GM12878 (cell line): ENCODE results near the gene RAB12. TPM values are rescaled to one million over a fixed set of nuclear protein-coding genes. Genes with fewer than 3 reads are reported as not detected.

Experiments
- ASH2L ChIP-seq: fragments of 300-600, 200-600 bp; sonication (generic); IDR thresholded peaks from 2 replicates; pipeline ENCODE4 v1.6.1; 2017; ENCODE audit warnings: low read depth, mild to moderate bottlenecking, borderline replicate concordance
- BMI1 ChIP-seq: fragments of 450-650 bp; IDR thresholded peaks from 2 replicates; pipeline ENCODE4 v1.6.1; 2016; ENCODE audit warnings: mild to moderate bottlenecking, moderate library complexity, borderline replicate concordance
- BRCA1 ChIP-seq: IDR thresholded peaks from 2 replicates; pipeline ENCODE4 v1.6.1; 2011; ENCODE audit warnings: low read depth, low read length, improper control_type of control experiment
- CREB1 ChIP-seq: IDR thresholded peaks from 2 replicates; pipeline ENCODE4 v1.6.1; 2012; ENCODE audit warnings: low read depth, mild to moderate bottlenecking, inconsistent platforms
- EZH2 ChIP-seq: IDR thresholded peaks from 2 replicates; pipeline ENCODE4 v1.6.1; 2012; ENCODE audit warnings: low read depth, mild to moderate bottlenecking, control low read depth, inconsistent platforms, low read length, borderline replicate concordance; ENCODE audit not compliant: control insufficient read depth
- FOS ChIP-seq: IDR thresholded peaks from 3 replicates; pipeline ENCODE4 v1.6.1; 2011; ENCODE audit warnings: borderline replicate concordance; ENCODE audit not compliant: insufficient read length; ENCODE audit errors: extremely low read depth
- MEF2B ChIP-seq: fragments of 450-650 bp; IDR thresholded peaks from 2 replicates; pipeline ENCODE4 v1.6.1; 2018; ENCODE audit warnings: mild to moderate bottlenecking, moderate library complexity; ENCODE audit not compliant: partially characterized antibody, poor library complexity, severe bottlenecking
- NBN ChIP-seq: fragments of 450-650 bp; IDR thresholded peaks from 2 replicates; pipeline ENCODE4 v1.6.1; 2016
- NFXL1 ChIP-seq: fragments of 450-650 bp; IDR thresholded peaks from 2 replicates; pipeline ENCODE4 v1.6.1; 2017; ENCODE audit warnings: antibody characterized with exemption, mild to moderate bottlenecking, borderline replicate concordance
- NKRF ChIP-seq: fragments of 450-650 bp; conservative IDR thresholded peaks from 2 replicates; pipeline ENCODE4 v1.6.1; 2017; ENCODE audit warnings: mild to moderate bottlenecking, moderate library complexity
- POU2F2 ChIP-seq: IDR thresholded peaks from 3 replicates; pipeline ENCODE4 v1.6.1; 2011; ENCODE audit warnings: low read depth, mild to moderate bottlenecking, low read length, borderline replicate concordance
- RAD51 ChIP-seq: fragments of 450-650 bp; IDR thresholded peaks from 2 replicates; pipeline ENCODE4 v1.6.1; 2016; ENCODE audit warnings: moderate library complexity, mild to moderate bottlenecking, inconsistent platforms
- REST ChIP-seq: IDR thresholded peaks from 2 replicates; pipeline ENCODE4 v1.6.1; 2012; ENCODE audit warnings: mild to moderate bottlenecking, low read depth, low read length
- SKIL ChIP-seq: fragments of 450-650 bp; IDR thresholded peaks from 2 replicates; pipeline ENCODE4 v1.6.1; 2017; ENCODE audit warnings: mild to moderate bottlenecking, low read depth, inconsistent platforms; ENCODE audit not compliant: poor library complexity, severe bottlenecking
- SUZ12 ChIP-seq: fragments of 200-600 bp; sonication (generic); IDR thresholded peaks from one replicate; pipeline ENCODE4 v1.6.1; 2018; ENCODE audit warnings: antibody characterized with exemption, mild to moderate bottlenecking; ENCODE audit not compliant: unreplicated experiment
- TBL1XR1 ChIP-seq: IDR thresholded peaks from 2 replicates; pipeline ENCODE4 v1.6.1; 2012; ENCODE audit warnings: low read depth, low read length, improper control_type of control experiment
- ZBTB4 ChIP-seq: fragments of 450-650 bp; formaldehyde crosslinking; IDR thresholded peaks from 2 replicates; pipeline ENCODE4 v1.4.0; 2022; ENCODE audit warnings: mild to moderate bottlenecking, moderate library complexity
- ZZZ3 ChIP-seq: IDR thresholded peaks from 2 replicates; pipeline ENCODE4 v1.6.1; 2011; ENCODE audit warnings: low read depth; ENCODE audit not compliant: control insufficient read depth, insufficient read length
- polyA plus RNA-seq, 11 experiments: library from polyadenylated mRNA; depleted of rRNA in 4 of 11; unstranded in 6 of 11; stranded (reverse) in 5 of 11; fragments of >200 nt; fragmentation: Nextera tagmentation in 4 of 11; fragmentation: Illumina TruSeq in 1 of 11; extraction: Ambion mirVana in 4 of 11; extraction: Trizol in 1 of 11; gene quantifications; 1 replicate in 1 of 11; 2 replicates in 10 of 11; pipeline versions ENCODE4 v1.2.1 to v1.2.3, GENCODE V29; 2011 to 2016; ENCODE audit warnings: inconsistent platforms in 2 of 11, missing spikeins in 2 of 11, low read depth in 1 of 11
- total RNA-seq, 4 experiments: library from RNA; depleted of rRNA in 3 of 4; stranded (reverse); fragments of >200 nt in 3 of 4; fragmentation: Illumina TruSeq in 1 of 4; extraction: Trizol in 1 of 4; gene quantifications; 2 replicates each; pipeline versions ENCODE4 v1.2.1 to v1.2.3, GENCODE V29; 2013 to 2021

Gene RAB12
- total and polyA plus RNA-seq, 10 of the 15 experiments (the other 5 are each of a cell fraction or from before 2014, with no cell fraction given) = 0.71 to 29.8 (median 14.0) TPM

GRCh38 chr18:8608795-8609658 lies at the start of gene RAB12 (continued):
- TF ChIP-seq ASH2L = no peak
- no peak for TF ChIP-seq NFXL1
- no peak for TF ChIP-seq FOS
- no peak for TF ChIP-seq ZBTB4 (CRISPR knock-in tag)
- no peak for TF ChIP-seq EZH2
- TF ChIP-seq NKRF = no peak
- TF ChIP-seq SUZ12 = no peak
- TF ChIP-seq CREB1 = no peak
- TF ChIP-seq MEF2B = no peak
- TF ChIP-seq SKIL = no peak
- TF ChIP-seq REST = no peak
- peak; percentile 16; the same call in 1 of the 3 replicates for TF ChIP-seq POU2F2
- no peak for TF ChIP-seq TBL1XR1
- TF ChIP-seq BMI1 = no peak
- TF ChIP-seq ZZZ3 = no peak
- peak; percentile 72 for TF ChIP-seq NBN
- TF ChIP-seq RAD51 = no peak
- TF ChIP-seq BRCA1 = no peak
